Measurements from ENCODE around the gene NETO2.
"Not testable (repeated sequence)": the region's sequence is repeated elsewhere in the genome, so short reads cannot be mapped to it uniquely, and the experiment has no call there.

Gene NETO2

DNA sequence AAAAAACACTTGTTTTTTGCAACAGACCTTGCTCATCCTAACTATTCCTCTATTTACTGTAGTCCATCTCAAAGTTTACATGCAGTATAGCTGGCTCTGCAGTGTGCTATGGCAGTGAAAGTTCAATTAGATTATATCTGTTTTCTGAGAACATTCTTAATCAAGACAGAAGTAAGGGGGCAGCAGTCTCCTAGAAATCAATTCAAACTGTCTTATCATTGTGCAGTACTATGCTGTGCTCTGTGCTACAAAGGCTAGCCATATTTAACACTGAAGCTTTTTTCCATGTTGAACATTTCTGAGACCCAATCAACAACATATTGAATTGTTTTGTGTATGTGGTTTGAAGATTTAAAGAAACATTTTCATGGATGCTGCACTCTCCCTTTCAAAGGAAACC is 11.4 kb downstream of the NETO2 start:
- no peak for DNase-seq

DNA sequence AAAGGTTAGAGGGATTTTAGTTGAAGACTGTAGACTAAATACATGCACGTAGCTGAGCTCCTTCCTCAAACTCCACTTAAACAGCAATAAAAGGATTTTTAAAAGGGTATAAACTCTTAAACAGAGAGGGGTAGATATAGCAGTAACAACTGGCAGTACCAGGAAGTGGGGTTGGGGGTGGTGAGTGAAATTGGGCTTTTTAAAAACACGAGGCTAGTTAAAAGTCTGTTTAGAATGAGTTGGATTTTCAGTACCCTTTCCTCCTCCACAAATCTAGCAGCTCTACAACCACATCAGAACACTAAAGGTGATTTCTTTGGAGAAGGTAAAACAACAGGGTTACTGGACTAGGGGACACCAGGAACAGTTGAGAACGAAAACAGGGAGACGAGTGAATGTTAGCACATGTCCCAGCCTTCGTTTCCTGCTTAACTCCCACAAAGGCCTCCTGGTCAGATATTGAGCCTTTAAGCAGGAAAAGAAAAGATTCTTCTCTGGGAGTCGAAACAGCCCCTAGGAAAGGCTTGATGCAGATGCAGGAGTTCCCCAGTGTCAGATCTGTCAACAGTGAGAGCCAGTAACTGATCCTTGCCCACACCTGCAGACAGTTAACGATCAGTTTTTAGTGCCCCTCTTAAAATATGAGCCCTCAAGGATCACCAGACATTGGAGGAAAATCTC is 13.8 kb downstream of the NETO2 start:
- no peak for DNase-seq

DNA sequence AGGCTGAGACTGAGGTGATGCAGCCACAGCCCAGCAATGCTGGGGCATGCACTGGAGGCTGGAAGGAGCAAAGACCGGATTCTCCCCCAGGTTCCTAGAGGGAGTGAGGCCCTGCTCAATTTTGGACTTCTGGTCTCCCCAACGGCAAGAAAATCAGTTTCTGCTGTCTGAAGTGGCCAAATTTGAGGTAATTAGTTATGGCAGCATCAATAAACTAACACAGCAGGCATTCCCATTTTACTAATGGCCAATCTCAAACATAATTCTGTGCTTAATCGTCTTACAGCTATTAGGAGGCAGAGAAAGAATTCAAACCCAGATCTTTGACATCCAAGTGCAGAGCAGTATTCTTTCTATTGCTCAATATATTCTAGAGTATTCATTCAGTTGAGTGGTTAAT is 16.2 kb downstream of the NETO2 start:
- no peak for DNase-seq

DNA sequence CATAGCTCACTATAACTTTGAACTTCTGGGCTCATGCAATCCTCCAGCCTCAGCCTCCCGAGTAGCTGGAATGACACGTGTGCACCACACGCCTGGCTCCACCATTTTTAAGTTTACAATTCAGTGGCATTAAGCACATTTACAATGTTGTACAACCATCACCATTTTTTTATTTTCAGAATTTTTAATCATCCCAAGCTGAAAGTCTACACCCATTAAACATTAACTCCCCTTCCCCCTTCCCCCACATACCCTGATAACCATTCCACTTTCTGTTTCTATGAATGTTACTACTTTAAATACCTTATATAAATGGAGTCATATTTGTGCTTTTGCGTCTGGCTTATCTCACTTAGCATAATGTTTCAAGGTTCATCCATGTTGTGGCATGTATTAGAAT is 18.0 kb downstream of the NETO2 start:
- no peak for DNase-seq

DNA sequence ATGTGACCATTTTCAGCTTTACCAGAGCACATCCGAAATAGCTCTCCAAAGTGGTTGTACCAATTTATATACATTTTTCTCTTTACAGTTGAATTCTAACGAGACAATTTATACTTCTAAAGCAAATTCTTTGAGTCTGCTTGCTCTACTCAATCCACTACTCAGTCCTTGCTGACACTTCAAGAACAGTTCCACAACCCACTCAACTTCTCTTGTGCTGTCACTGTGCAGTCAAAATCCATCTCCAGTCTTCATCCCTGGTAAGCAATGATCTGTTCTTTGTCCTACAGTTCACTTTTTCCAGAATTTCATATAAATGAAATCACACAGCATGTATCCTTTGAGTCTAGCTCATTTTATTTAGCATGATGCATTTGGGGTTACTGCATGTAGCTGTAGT is 30.6 kb downstream of the NETO2 start:
- no peak for DNase-seq

DNA sequence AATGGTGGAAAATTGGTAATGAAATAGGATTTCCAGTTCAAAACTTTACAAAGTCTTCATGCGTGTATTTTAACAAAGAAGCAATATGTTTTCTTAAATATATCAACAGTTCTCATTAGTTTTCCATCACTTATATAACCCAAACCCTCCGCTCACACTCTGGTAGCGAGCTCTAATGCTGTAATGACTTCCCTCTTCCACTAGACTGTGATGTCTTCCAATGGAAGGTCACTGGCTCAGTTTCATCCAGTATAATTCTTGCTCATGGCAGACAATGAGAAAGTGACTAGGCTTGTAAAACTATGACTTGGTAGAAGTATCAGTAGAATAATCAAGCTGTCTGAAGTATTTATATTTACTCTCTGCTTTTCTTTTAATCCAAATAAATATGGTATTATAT is 32.8 kb downstream of the NETO2 start:
- no peak for DNase-seq

DNA sequence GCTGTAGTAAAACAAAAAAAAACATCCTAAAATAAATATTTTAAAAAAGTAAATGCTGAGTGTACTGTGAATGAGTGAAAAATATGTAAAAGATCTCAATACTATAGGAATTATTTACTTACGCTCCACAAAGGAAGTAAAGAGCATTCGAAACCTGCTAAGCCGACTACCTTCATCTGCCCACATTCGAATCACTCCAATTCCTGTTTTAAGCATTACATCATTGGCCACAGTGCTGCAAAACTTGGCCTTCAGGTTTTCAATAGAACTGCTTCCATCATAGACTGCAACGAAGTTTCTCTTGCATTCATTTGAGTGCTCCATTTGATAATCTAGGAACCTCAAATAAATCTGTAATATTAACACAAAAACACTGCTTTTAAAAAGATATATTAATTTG is 34.4 kb downstream of the NETO2 start:
- no peak for DNase-seq

DNA sequence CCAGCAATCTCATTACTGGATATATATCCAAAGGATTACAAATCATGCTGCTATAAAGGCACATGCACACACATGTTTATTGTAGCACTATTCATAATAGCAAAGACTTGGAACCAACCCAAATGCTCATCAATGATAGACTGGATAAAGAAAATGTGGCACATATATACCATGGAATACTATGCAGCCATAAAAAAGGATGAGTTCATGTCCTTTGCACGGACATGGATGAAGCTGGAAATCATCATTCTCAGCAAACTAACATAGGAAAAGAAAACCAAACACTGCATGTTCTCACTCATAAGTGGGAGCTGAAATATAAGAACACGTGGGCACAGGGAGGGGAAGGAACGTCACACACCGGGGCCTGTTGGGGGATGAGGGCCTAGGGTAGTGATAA is 40.8 kb downstream of the NETO2 start:
- not testable (repeated sequence) for DNase-seq

DNA sequence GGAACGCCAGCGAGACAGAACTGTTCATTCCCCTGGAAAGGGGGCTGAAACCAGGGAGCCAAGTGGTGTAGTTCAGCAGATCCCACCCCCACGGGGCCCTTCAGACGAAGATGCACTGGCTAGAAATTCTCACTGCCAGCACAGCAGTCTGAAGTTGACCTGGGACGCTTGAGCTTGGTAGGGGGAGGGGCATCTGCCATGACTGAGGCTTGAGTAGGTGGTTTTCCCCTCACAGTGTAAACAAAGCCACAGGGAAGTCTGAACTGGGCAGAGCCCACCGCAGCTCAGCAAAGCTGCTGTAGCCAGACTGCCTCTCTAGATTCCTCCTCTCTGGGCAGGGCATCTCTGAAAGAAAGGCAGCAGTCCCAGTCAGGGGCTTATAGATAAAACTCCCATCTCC is 46.6 kb downstream of the NETO2 start:
- not testable (repeated sequence) for DNase-seq

DNA sequence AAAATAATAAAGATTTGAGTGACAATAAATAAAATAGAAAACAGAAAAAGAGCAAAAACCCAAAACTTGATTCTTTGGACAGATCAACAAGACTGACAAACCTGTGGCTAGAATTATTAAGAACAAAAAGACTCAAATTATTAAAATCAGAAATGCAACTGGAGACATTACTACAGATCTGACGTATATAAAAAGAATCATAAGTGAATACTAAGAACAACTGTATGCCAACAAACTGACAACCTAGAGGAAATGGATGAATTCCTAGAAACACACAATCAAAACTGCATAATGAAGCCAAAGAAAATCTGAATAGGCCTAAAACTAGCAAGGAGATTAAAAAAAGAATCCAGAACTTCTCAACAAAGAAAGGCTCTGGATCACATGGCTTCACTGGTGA is 47.4 kb downstream of the NETO2 start:
- DNase-seq: no peak

DNA sequence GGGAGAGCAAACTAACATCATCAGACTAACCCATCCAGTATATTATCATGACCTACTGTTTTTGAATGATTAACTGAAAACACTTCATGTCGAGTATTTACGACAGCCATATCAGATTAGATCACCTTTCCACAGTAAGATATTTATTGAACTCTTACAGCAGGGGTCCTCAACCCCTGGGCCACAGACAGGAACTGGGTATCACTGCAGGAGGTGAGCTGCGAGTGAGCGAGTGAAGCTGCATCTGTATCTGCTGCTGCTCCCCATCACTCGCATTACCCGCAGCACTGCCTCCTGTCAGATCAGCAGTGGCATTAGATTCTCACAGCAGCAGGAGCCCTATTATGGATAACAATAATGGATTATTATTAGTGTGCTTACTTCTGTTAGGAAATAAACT is 59.5 kb downstream of the NETO2 start:
- no peak for DNase-seq

DNA sequence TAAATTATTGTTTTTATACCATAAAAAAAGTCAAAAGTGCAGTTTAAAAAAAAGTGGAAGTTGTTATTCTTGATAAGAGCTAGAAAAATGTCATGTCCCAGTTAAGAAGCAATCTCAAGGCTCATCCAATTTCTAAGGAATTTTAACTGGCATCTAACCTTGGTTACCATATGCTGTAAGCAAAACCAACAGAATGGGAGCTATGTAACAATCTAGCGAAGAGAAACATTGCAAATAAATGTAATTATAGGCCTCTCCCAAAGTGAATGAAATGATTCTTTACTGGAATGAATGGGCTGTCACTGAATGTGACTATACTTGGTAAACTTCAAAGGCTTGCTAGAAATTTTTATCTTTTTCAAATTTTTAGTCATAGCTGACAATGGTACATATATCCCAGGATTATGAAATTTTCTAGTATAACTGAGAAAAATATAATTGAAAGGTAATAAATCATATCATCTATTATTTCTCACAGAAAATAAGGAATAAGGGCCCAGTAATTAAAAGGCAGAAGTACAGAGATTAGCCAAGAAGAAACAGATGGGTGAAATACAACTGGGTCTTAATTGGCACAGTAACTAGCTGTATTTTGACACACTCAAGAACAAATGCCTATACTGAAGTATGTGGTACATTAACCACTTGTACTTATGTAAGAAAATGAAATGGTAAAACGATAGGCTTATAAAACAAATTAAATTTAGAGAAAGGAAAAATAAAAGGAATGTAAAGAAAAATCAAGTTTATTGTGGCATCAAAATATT is 61.5 kb downstream of the NETO2 start:
- no peak for DNase-seq

DNA sequence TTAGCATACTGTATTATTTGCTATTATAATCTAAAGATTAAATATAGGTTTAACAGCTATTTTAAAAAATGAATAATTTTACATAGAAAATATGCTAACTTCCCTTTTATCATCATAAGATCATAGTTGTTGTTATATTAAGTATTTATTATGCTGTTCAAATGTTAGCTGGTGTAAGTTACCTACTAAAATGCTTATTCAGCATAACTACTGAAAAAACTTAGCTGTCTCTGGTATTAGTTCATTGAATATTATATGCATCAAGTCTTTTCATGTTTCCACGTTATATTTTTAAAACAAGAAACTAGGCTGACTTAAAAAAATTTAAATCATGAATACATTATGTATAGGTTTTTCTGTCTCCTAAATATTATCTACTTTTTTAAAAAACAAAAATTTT is 62.6 kb downstream of the NETO2 start:
- DNase-seq: no peak

DNA sequence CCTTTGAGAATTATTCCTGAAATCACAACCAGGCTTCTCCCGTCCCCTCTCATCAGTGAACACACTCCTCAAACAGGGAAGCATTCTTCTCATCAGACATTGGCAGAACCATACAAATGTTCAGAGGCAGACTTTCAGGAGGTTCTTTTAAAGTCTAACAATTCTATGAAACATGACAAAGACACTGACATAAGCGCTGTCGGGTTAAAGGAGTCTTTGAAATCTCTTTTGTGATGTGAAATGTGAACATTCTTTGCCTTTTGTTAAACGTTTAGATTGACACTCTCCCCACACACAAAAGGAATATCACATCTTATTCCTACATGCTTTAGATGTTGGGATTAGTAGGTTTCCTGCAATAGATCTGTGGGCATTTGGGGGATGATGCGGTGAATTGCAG is 63.9 kb downstream of the NETO2 start:
- no peak for DNase-seq

DNA sequence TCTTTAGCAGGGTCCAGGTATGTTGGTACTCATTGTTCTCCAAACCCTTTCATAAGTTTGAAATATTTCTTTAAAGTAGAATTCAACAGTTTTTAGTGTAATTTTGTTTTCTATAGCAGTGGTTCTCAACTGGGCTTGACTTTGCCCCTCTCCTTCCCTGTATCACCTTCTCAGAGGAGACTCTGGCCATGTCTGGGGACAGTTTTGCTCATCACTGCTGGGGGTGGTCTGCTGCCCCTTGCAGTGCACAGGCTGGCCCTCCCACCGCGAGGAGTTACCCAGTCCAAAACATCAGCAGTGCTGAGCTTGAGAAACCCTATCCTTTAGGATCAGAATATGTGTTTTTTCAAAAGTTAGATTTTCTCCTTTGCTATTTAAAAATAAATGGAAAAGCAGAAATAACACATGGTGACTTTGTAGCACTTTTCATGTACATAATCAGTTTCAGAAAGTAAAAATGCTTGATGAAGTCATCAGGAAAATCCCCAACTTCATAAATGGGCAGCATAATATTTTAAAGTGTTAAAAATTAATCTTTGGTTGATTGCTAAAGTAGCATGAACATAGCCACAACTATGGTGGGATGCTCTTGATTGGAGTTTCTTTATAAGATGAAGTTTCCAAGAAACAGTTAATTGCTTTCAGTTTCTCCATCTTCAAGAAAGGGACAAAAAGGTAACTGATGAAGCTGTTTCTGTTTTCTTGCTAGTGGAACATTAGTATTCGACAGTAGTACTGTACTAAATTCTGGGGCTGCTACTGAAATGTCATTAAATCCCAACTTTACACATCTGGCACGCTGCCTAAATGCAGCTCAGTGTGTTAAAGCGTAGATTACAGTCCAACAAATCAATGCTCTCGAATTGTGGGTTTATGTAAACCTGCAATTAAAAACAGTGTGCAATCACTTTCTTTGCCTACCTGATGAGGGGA is 70.3 kb downstream of the NETO2 start:
- DNase-seq: no peak

DNA sequence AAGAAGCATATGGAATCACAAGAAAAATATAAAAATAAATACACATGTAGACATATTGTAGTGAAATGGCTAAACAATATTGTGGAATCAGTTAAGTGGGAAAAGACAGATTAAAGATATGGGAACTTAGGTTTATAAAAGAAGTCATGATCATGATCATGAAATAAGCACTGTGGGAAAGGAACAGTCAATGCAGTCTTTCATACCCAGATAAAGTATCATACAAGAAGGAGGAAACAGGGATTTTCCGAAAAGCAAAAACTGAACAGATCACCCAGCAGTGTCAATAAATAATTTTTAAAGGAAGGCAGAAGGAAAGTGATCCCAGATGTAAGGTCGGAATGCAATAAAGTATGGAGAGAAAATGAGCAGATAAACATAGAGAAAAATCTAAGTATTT is 71.6 kb downstream of the NETO2 start:
- DNase-seq: no peak

DNA sequence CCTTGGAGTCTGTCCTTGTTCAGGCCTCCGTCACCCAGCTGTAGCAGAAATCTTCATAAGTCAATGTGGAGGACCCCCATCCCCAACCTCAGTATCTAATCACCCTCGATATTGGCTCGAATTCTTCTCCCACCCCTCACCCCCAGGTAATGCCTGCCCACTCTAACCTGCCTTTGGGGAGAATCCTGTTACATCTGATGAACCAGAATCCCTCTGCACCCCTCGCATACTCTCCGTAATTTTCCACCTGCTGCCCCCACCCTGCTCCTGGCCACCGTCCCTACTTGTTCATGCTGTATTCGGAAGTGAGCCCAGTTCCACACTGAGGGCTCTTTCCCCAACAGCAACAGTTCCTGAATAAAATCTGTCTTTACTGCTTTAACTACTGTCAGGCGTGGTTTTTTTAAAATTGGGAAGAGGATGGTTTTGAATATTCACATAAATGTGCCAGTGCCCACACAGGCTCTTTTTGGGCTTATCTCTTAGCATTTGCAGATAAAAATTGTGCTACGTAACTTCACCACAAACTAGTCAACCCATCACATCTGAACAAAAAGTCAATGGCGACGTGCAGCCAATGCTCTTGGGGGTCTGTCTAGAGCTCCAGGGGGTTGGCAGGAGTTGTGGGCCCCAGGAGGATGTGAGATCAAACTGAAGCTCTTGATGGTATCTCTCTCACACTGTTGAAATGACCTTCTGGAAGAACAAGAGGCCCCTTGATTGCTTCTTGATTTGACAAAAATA is 73.7 kb downstream of the NETO2 start:
- no peak for DNase-seq

DNA sequence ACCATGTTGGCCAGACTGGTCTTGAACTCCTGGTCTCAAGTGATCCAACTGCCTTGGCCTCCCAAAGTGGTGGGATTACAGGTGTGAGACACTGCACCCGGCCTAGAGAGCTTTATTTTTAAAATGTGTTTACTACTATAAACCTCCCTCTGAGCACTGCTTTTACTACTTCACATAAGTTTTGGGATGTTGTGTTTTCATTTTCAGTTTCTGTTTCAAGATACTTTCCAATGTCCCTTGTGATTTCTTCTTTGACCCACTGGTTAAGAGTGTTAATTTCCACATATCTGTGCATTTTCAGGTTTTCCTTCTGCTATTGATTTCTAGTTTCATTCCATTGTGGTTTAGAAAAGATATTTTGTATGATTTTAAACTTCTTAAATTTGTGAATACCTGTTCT is 74.4 kb downstream of the NETO2 start:
- DNase-seq: no peak

DNA sequence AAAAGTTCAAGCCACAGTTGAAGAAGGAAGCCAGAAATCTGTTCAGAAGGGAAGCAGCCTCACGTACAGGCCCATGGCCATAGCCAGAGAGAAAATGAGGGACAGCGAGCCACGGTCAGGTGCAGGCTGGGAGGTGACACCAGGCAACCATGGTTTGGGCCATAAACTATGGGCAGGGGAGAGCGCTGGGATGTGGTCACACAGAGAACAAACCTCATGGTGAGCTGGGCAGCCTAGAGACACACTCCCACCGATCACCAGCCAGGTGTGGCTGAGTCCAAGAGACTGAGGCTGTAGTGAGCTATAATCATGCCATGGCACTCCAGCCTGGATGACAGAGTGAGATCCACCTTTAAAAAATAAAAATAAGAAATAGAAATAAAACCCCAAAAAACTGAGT is 76.5 kb downstream of the NETO2 start:
- DNase-seq: no peak

DNA sequence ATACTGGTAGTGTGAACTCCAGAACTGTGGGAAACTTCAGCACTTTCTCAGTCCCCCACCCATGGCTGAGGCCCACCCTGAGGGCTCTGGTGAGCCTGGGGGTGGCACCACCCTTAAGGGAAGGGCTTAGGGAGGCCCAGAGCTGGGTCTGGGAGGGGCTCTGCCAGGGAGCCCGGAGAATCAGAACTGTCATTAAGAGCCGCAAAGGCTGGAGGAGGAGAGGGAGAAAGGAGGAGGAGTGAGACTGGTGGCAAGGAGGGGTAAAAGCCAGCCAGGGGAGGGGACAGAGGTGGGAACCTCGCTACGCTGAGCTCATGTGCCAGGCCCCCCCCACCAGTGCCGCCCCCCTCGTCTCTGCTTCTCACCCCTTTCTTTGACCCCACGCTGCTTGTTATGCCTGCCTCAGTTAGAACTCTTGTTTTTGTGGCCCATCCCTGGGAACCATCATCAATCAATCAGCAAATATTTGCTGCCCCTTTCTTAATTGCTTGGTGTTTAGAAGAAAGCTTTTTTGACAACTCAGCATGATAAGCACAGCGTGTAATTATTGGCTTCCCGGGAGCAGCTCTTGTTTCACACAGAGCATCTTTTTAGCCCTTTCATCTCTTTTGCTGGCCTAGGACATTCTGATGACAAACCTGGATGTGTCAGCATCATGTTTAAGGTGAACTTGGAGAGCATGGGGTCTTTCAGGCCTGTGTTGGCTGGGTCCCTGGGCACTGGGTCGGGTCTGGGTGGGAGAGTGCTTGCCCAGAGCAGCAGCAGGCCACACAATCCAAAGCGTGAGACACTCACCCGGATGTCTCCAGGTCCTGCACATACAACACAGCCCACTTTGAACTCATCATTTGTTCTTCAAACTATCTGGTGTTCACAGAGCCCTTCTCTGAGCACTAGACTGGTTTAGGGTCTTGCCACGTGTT is 77.7 kb downstream of the NETO2 start:
- no peak for DNase-seq

DNA sequence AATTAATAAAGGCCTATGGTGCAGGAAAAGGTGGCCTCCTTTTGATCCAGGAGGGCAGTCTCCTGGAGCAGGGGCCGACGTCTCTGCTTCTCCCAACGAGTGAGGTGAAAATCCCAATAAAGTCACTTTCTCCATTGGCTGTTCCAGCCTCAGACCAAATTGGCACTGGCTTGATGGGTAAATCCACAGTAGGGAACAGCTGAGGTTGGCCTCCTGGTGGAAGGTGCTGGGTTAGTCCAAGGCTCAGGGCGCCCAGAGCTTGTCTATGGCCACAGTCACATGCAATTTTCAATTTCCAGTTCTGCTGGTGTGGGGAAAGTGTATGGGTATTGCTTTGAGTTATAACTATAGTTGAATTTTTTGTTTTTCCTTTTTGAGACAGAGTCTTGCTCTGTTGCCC is 79.0 kb downstream of the NETO2 start:
- no peak for DNase-seq

Data from stimulated activated CD4-positive, alpha-beta T cell treated with anti-CD3 and anti-CD28 coated beads, Interleukin-4, amount 100 ng/mL, for 4 hours (primary cell).